Transverse colon (tissue), 4 donors: Measurements from ENCODE around the gene SORD. TPM values are rescaled to one million over a fixed set of nuclear protein-coding genes. Genes with fewer than 3 reads are reported as not detected.
"Not testable (repeated sequence)": the region's sequence is repeated elsewhere in the genome, so short reads cannot be mapped to it uniquely, and the experiment has no call there.

ENCODE experiments used
- DNase-seq: peaks from one replicate; pipeline ENCODE4 v3.0.0-alpha.2; 2019
- H3K27ac ChIP-seq, 4 donors: fragments of 200-600 bp; sonication (generic); 2 replicates each; pipeline ENCODE4 v1.5.1; 2016 to 2018; ENCODE audit warnings: inconsistent platforms in 4 of 4
- H3K27me3 ChIP-seq: fragments of 200-600 bp; sonication (generic); 2 replicates; pipeline ENCODE4 v1.5.1; 2017; ENCODE audit warnings: inconsistent platforms
- H3K36me3 ChIP-seq, 4 donors: fragments of 200-600 bp; sonication (generic); 2 replicates each; pipeline ENCODE4 v1.5.1; 2017 to 2019; ENCODE audit warnings: inconsistent platforms in 4 of 4
- H3K4me1 ChIP-seq, 4 donors: fragments of 200-600 bp; sonication (generic); 2 replicates each; pipeline ENCODE4 v1.5.1; 2017 to 2020; ENCODE audit warnings: inconsistent platforms in 4 of 4
- H3K4me3 ChIP-seq, 4 donors: fragments of 200-600 bp; sonication (generic); 1 replicate in 1 of 4; 2 replicates in 3 of 4; pipeline versions ENCODE4 v1.5.1 to v1.6.1; 2017 to 2019; ENCODE audit warnings: inconsistent platforms in 4 of 4
- H3K9me3 ChIP-seq, 2 donors: fragments of 200-600 bp; sonication (generic); 2 replicates each; pipeline ENCODE4 v1.5.1; 2017 to 2019; ENCODE audit warnings: inconsistent platforms in 2 of 2
- EP300 ChIP-seq: sonication (generic); formaldehyde crosslinking; IDR thresholded peaks from one replicate; pipeline ENCODE4 v1.6.1; 2017; ENCODE audit warnings: antibody characterized with exemption, low read depth
- POLR2A ChIP-seq: fragments of 450-650 bp; IDR thresholded peaks from one replicate; pipeline ENCODE4 v1.6.1; 2016; ENCODE audit warnings: antibody characterized with exemption, mild to moderate bottlenecking, moderate library complexity
- POLR2AphosphoS5 ChIP-seq, 3 donors: sonication (generic); formaldehyde crosslinking; IDR thresholded peaks; one replicate each; pipeline ENCODE4 v1.6.1; 2016; ENCODE audit warnings: antibody characterized with exemption in 3 of 3
- WGBS, 2 donors: methylation state at CpG; one replicate each; pipeline ENCODE4 v1.1.5; 2018; ENCODE audit warnings: low coverage in 1 of 2; 5-methylcytosine and 5-hydroxymethylcytosine counted together
- in situ Hi-C, 4 donors: fragments of 200-750 bp; cut with MboI; loops; one replicate each; pipeline versions ENCODE4 v1.15.0 to v1.15.1; 2017; ENCODE audit warnings: low sequenced_read_pairs in 3 of 4, low pct_ligation_motif_present in 1 of 4, low pct_unique_long_range_greater_than_20kb in 1 of 4
- intact Hi-C: fragments of 100-400 bp; cut with DNase I; formaldehyde crosslinking; loops from one replicate; pipeline ENCODE4 v1.15.1; 2023; ENCODE audit warnings: low total_unique reads
- total RNA-seq, 4 donors: library from RNA; depleted of rRNA; stranded (reverse); fragments of >200 nt; gene quantifications; one replicate each; pipeline ENCODE4 v1.1.0, GENCODE V29; 2016
- TF ChIP-seq, protein P1 (sequence below), 5 experiments: fragments of 200-600 bp in 3 of 5; fragments of 450-650 bp in 2 of 5; sonication (generic) in 3 of 5; IDR thresholded peaks; 1 replicate in 2 of 5; 2 replicates in 3 of 5; pipeline ENCODE4 v1.5.1; 2016 to 2017; ENCODE audit warnings: antibody characterized with exemption in 5 of 5, inconsistent platforms in 3 of 5, mild to moderate bottlenecking in 2 of 5, moderate library complexity in 1 of 5

Gene SORD
- total RNA-seq, 4 donors from 2014 or later = 0.75 to 36.2 (median 11.3) TPM

DNA sequence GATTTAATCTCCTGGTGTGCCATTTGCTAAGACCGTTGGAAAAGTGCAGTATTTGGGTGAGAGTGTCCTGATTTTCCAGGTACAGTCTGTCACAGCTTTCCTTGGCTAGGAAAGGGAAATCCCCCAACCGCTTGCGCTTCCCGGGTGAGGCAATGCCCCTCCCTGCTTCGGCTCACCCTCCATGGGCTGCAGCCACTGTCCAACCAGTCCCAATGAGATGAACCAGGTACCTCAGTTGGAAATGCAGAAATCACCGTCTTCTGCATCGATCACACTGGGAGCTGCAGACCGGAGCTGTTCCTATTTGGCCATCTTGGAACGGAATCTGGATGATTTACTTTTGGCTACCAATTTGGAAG is 2.1 kb upstream of the SORD start:
- H3K27ac ChIP-seq, intact Hi-C loops, H3K36me3 ChIP-seq, H3K4me3 ChIP-seq, H3K9me3 ChIP-seq, DNase-seq, in situ Hi-C loops: not testable (repeated sequence)
- 93% methylated on average over 9 of the region's 9 CpGs; no CpG with 5 or more reads in 1 of the 2 donors for WGBS, 2 donors
- H3K27me3 ChIP-seq = peaks cover 21% of the 10 kb centered on the region
- peaks cover 7 to 15% (median 10%) of the 10 kb centered on the region in 4 donors for H3K4me1 ChIP-seq

DNA sequence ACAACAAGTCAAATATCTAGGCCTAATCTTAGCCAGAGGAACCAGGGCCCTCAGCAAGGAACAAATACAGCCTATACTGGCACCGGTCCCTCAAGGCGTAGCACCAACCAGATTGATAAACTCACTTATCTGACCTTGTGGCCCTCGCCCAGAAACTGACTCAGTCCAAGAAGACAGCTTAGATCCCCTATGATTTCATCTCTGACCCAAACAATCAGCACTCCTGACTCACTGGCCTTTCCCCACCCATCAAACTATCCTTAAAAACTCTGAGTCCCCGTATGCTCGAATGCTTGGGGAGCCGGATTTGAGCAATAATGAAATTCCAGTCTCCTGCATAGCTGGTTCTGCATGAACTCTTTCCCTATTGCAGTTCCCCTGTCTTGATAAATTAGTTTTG is 1.6 kb upstream of the SORD start:
- TF ChIP-seq EP300 (no peak), POLR2AphosphoS5 (IDR thresholded peaks at IDR 0.05) (no peak), POLR2A (no peak)
- TF ChIP-seq, protein P1, sequence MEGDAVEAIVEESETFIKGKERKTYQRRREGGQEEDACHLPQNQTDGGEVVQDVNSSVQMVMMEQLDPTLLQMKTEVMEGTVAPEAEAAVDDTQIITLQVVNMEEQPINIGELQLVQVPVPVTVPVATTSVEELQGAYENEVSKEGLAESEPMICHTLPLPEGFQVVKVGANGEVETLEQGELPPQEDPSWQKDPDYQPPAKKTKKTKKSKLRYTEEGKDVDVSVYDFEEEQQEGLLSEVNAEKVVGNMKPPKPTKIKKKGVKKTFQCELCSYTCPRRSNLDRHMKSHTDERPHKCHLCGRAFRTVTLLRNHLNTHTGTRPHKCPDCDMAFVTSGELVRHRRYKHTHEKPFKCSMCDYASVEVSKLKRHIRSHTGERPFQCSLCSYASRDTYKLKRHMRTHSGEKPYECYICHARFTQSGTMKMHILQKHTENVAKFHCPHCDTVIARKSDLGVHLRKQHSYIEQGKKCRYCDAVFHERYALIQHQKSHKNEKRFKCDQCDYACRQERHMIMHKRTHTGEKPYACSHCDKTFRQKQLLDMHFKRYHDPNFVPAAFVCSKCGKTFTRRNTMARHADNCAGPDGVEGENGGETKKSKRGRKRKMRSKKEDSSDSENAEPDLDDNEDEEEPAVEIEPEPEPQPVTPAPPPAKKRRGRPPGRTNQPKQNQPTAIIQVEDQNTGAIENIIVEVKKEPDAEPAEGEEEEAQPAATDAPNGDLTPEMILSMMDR (IDR thresholded peaks at IDR 0.05) = no peak
- WGBS, 2 donors = 81 to 100% methylated on average over 1 to 6 of the region's 6 CpGs
- H3K27ac ChIP-seq = no peak overlapping the region

DNA sequence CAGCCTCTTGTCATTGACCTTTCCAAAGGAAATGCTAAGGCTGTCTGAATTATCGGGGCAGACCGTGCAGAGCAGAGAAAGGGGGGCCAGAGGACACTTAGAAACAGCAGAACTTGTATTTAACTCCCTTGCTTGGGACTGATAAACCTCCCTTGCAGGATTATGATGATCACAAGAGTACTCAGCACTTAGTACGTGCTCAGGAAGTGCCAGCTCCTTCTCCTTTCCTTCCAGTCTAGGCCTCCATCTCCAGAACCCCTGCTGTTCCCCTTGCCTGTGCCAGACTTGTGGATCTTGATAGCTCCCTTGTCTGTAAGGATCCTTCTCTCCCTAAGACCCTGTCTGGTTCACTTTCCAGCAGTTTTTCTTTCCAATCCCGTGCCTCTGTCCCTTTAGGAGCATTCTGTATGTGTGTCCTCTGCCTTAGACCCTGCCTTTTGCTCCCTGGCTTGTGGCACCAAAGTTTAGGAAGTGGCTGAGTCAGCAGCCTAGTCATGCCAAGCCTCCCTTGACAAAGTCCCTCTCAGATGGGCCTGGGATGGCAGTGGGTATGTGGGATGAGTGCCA is 747 bp downstream of the SORD start:
- Histone ChIP-seq H3K36me3 (no peaks in the 10 kb centered on the region), H3K4me1 (peaks cover 7 to 15% (median 10%) of the 10 kb centered on the region in 4 donors), H3K9me3 (no peaks in the 10 kb centered on the region), H3K4me3 (peak overlapping the region; percentile 48 to 96 (median 67)), H3K27ac (peak overlapping the region; percentile 67 to 80 (median 72)), H3K27me3 (peaks cover 18% of the 10 kb centered on the region)
- in situ Hi-C loops = no loop called here
- TF ChIP-seq POLR2AphosphoS5 (IDR thresholded peaks at IDR 0.05) (no peak), EP300 (no peak), POLR2A (no peak)
- TF ChIP-seq, protein P1 (IDR thresholded peaks at IDR 0.05) = no peak
- intact Hi-C loops = no loop called here
- WGBS, 2 donors = 30 to 40% methylated on average over 2 to 4 of the region's 4 CpGs
- no peak for DNase-seq

More for the DNA sequence above, 1.6 kb upstream of the SORD start:
- Histone ChIP-seq H3K27me3 (peaks cover 21% of the 10 kb centered on the region), H3K4me1 (peaks cover 7 to 15% (median 10%) of the 10 kb centered on the region in 4 donors), H3K4me3 (no peak overlapping the region), H3K36me3 (no peaks in the 10 kb centered on the region), H3K9me3 (no peaks in the 10 kb centered on the region)
- in situ Hi-C loops = no loop called here
- intact Hi-C loops = no loop called here
- no peak for DNase-seq

DNA sequence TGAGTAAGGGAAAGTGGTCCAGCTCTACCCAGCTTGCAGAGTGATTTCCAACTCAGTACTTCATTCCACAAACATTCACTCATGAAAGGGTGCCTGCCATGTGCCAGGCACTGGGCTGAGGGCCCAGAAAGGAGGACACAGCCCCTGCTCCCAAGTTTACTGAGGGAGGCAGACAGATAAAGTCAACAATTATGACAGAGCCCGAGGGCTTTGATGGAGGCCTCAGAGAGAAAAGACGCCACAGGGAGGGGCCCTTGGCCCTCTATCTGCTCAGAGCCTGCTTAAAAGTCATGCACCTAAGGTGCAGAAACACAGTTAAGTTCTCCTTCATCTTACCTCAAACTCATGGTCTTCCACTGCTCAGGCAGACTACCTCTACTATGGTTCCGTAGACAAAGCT is 1.7 kb downstream of the SORD start:
- peaks cover 12% of the 10 kb centered on the region for H3K27me3 ChIP-seq
- H3K4me1 ChIP-seq = peaks cover 7 to 15% (median 10%) of the 10 kb centered on the region in 4 donors
- H3K27ac ChIP-seq, H3K9me3 ChIP-seq, H3K4me3 ChIP-seq, H3K36me3 ChIP-seq, intact Hi-C loops, DNase-seq: not testable (repeated sequence)
- 58% methylated on average over 3 of the region's 3 CpGs; no CpG with 5 or more reads in 1 of the 2 donors for WGBS, 2 donors
- in situ Hi-C loops = loop anchor here in 1 of 4 donors (25.0 kb wide), 1 partner anchor 162 kb away; no protein-coding TSS in a partner anchor

DNA sequence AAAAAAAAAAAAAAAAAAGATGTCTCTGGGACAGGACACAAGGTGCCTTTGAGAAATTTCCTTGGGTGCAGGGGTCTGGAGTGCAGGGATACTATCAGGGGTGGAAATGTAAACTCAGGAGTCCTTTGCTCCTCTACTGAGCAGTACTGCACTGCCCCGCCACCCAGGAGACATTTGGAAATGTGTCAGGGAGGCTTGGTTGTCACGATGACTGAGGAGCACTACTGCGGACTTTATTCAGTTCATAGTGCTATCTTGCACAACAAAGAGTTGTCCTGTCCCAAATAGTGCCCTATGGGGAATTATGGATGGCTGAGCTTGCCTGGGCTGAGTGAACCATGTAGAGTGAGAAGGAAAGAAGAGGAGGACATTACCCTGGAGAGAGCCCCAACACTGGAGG is 2.6 kb downstream of the SORD start:
- H3K36me3 ChIP-seq, H3K27me3 ChIP-seq, H3K9me3 ChIP-seq, H3K27ac ChIP-seq, H3K4me3 ChIP-seq, intact Hi-C loops, DNase-seq: not testable (repeated sequence)
- WGBS, 2 donors = 79% methylated on average over 3 of the region's 3 CpGs; no CpG with 5 or more reads in 1 of the 2 donors
- in situ Hi-C loops = loop anchor here in 1 of 4 donors (25.0 kb wide), 1 partner anchor 163 kb away; no protein-coding TSS in a partner anchor
- peaks cover 7 to 15% (median 10%) of the 10 kb centered on the region in 4 donors for H3K4me1 ChIP-seq
